HG02588 (cell line): Measurements from ENCODE around the gene HCN3.
"Not testable (repeated sequence)": the region's sequence is repeated elsewhere in the genome, so short reads cannot be mapped to it uniquely, and the experiment has no call there.

Experiments
- ATAC-seq: cut with Tn5 transposase; IDR thresholded peaks from one replicate; pipeline ENCODE4 v1.9.1; 2021; ENCODE audit warnings: mild to moderate bottlenecking, moderate library complexity; ENCODE audit not compliant: unreplicated experiment

The HCN3 gene

DNA sequence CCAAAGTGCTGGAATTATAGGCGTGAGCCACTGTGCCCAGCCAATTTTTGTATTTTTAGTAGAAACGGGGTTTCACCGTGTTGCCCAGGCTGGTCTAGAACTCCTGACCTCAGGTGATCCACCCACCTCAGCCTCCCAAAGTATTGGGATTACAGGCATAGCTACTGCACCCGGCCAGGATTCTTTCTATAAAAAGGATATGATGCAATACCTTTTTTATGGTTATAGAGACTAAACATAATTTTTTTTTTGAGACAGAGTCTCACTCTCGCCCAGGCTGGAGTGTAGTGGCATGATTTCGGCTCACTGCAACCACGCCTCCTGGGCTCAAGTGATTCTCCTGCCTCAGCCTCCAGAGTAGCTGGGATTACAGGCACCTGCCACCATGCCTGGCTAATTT, 51.6 kb downstream of the HCN3 start:
- ATAC-seq, result not testable (repeated sequence)

DNA sequence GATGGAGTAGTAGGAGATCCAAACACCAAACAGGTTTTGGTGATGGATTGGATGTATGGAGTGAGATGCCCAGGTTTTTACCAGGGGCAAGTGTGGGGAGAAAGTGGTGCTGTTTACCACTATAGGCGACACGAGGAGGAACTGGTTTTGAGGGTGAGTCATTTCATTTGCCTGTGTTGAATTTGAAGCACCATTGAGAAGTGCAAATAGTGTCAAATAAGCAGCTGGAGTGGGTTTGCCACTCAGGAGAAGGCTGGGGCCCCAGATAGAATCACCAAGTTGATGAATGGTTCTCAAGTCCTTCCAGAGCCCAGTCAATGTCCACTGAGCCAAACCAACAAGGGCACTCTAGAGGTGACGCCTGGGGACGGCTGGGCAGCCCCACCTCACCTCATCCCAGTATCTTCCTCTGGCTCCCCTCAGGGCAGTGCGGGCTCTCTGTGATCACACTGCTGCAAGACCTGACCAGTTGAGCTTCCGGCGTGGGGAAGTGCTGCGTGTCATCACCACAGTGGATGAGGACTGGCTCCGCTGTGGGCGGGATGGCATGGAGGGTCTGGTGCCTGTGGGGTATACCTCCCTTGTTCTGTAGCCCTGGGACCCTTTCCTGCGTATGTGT, 52.8 kb downstream of the HCN3 start:
- no peak for ATAC-seq

GRCh38 chr1:155334962-155335361, 57.7 kb downstream of the HCN3 start:
- no peak for ATAC-seq
